Thyroid gland (tissue), 4 donors: ENCODE data around the gene SLC5A12. TPM values are rescaled to one million over a fixed set of nuclear protein-coding genes. Genes with fewer than 3 reads are reported as not detected.

Experiments used
- DNase-seq, 2 donors: peaks; one replicate each; pipeline ENCODE4 v3.0.0-alpha.2; 2019
- H3K27ac ChIP-seq, 3 donors: fragments of 200-600 bp; sonication (generic); 1 replicate in 2 of 3; 2 replicates in 1 of 3; pipeline ENCODE4 v1.5.1; 2016 to 2019; ENCODE audit warnings: mild to moderate bottlenecking in 1 of 3, moderate library complexity in 1 of 3
- H3K27me3 ChIP-seq: fragments of 200-600 bp; sonication (generic); one replicate; pipeline ENCODE4 v1.5.1; 2019
- H3K36me3 ChIP-seq, 2 donors: fragments of 200-600 bp; sonication (generic); one replicate each; pipeline ENCODE4 v1.5.1; 2016 to 2019
- H3K4me1 ChIP-seq, 2 donors: fragments of 200-600 bp; sonication (generic); one replicate each; pipeline ENCODE4 v1.5.1; 2017 to 2019
- H3K4me3 ChIP-seq, 3 donors: fragments of 200-600 bp; sonication (generic); replicated peaks in 1 of 3; 1 replicate in 2 of 3; 2 replicates in 1 of 3; pipeline ENCODE4 v1.5.1; 2016; ENCODE audit warnings: mild to moderate bottlenecking in 1 of 3
- H3K9me3 ChIP-seq: fragments of 200-600 bp; sonication (generic); one replicate; pipeline ENCODE4 v1.5.1; 2017
- CTCF ChIP-seq, 6 experiments: fragments of 200-600 bp in 3 of 6; fragments of 450-650 bp in 3 of 6; sonication (generic) in 3 of 6; IDR thresholded peaks; one replicate each; pipeline ENCODE4 v1.5.1; 2016 to 2019; ENCODE audit warnings: antibody characterized with exemption in 6 of 6, mild to moderate bottlenecking in 2 of 6, inconsistent platforms in 1 of 6, moderate library complexity in 1 of 6
- POLR2A ChIP-seq, 2 donors: fragments of 450-650 bp; IDR thresholded peaks; one replicate each; pipeline ENCODE4 v1.6.1; 2017; ENCODE audit warnings: antibody characterized with exemption in 2 of 2, mild to moderate bottlenecking in 2 of 2, moderate library complexity in 1 of 2
- WGBS, 2 donors: methylation state at CpG; one replicate each; pipeline ENCODE4 v1.1.5; 2017; 5-methylcytosine and 5-hydroxymethylcytosine counted together
- intact Hi-C: fragments of 100-400 bp; cut with DNase I; formaldehyde crosslinking; loops from one replicate; pipeline ENCODE4 v1.15.1; 2023
- total RNA-seq, 4 donors: library from RNA; depleted of rRNA; stranded (reverse); fragments of >200 nt; gene quantifications; one replicate each; pipeline ENCODE4 v1.2.3, GENCODE V29; 2016

Gene SLC5A12
- total RNA-seq, 4 donors from 2014 or later, result not detected

GRCh38 chr11:26622181-26622580, 99.7 kb downstream of the SLC5A12 start:
- WGBS, 2 donors, result 90 to 93% methylated on average over 2 of the region's 2 CpGs
- TF ChIP-seq POLR2A (IDR thresholded peaks at IDR 0.05) (no peak), CTCF (IDR thresholded peaks at IDR 0.05) (no peak)
- H3K4me3 ChIP-seq, result no peak overlapping the region
- no peaks in the 10 kb centered on the region for H3K9me3 ChIP-seq
- no peak for DNase-seq
- no peaks in the 10 kb centered on the region for H3K36me3 ChIP-seq
- peaks cover 0 to 5% of the 10 kb centered on the region in 2 donors for H3K4me1 ChIP-seq
- H3K27me3 ChIP-seq, result no peaks in the 10 kb centered on the region
- H3K27ac ChIP-seq, result no peak overlapping the region
- intact Hi-C loops, result no loop called here

- Histone ChIP-seq H3K27ac (peak overlapping the region in 1 of 3 donors; percentile 17), H3K4me3 (no peak overlapping the region), H3K36me3 (no peaks in the 10 kb centered on the region), H3K4me1 (peaks cover 0 to 5% of the 10 kb centered on the region in 2 donors), H3K9me3 (no peaks in the 10 kb centered on the region), H3K27me3 (no peaks in the 10 kb centered on the region)
- no peak for TF ChIP-seq CTCF (IDR thresholded peaks at IDR 0.05)
- no peak for TF ChIP-seq POLR2A (IDR thresholded peaks at IDR 0.05)
- DNase-seq, result peak in 1 of 2 donors; percentile 13
- intact Hi-C loops, result no loop called here
Measured at GRCh38 chr11:26621132-26621531, 100.7 kb downstream of the SLC5A12 start.

GRCh38 chr11:26620282-26621045, 101.4 kb downstream of the SLC5A12 start:
- Histone ChIP-seq H3K27me3 (no peaks in the 10 kb centered on the region), H3K4me1 (peaks cover 0 to 5% of the 10 kb centered on the region in 2 donors), H3K27ac (no peak overlapping the region), H3K9me3 (no peaks in the 10 kb centered on the region), H3K4me3 (no peak overlapping the region), H3K36me3 (no peaks in the 10 kb centered on the region)
- DNase-seq, result no peak
- no peak for TF ChIP-seq CTCF (IDR thresholded peaks at IDR 0.05)
- TF ChIP-seq POLR2A (IDR thresholded peaks at IDR 0.05), result no peak
- WGBS, 2 donors, result 96 to 99% methylated on average over 1 of the region's 1 CpG
- intact Hi-C loops, result no loop called here

GRCh38 chr11:26618441-26618840, 103.4 kb downstream of the SLC5A12 start:
- Histone ChIP-seq H3K4me1 (peaks cover 0 to 5% of the 10 kb centered on the region in 2 donors), H3K9me3 (no peaks in the 10 kb centered on the region), H3K4me3 (no peak overlapping the region), H3K27me3 (no peaks in the 10 kb centered on the region), H3K36me3 (no peaks in the 10 kb centered on the region), H3K27ac (no peak overlapping the region)
- TF ChIP-seq CTCF (IDR thresholded peaks at IDR 0.05), result no peak
- no peak for TF ChIP-seq POLR2A (IDR thresholded peaks at IDR 0.05)
- intact Hi-C loops, result no loop called here
- DNase-seq, result no peak
- 56 to 57% methylated on average over 1 of the region's 1 CpG for WGBS, 2 donors

Other genes with a start within 250 kb of the SLC5A12 start
- 100 to 1,000 TPM in 3 of 4 donors, 10 to 100 TPM in 1; 90.5 to 169 (median 139) TPM for gene MUC15, start 149.8 kb downstream of the SLC5A12 start, total RNA-seq